Mononuclear cell (primary cell): ENCODE results near the gene SCAF11. TPM values are rescaled to one million over a fixed set of nuclear protein-coding genes. Genes with fewer than 3 reads are reported as not detected.

Experiments
- H3K27me3 ChIP-seq: 2 replicates; pipeline ENCODE4 v1.6.0; 2011; ENCODE audit warnings: low read length, control low read depth; ENCODE audit not compliant: insufficient read depth
- H3K4me1 ChIP-seq: 2 replicates; pipeline ENCODE4 v1.5.1; 2011; ENCODE audit warnings: mild to moderate bottlenecking, low read length, control low read depth; ENCODE audit not compliant: insufficient read depth
- H3K4me3 ChIP-seq: 2 replicates; pipeline ENCODE4 v1.5.1; 2011; ENCODE audit warnings: mild to moderate bottlenecking, low read length, moderate library complexity
- H3K9me3 ChIP-seq: 2 replicates; pipeline ENCODE4 v1.5.1; 2011; ENCODE audit warnings: low read depth, mild to moderate bottlenecking, control low read depth, low read length
- total RNA-seq: library from RNA; depleted of rRNA; stranded (reverse); fragments of >200 nt; gene quantifications from one replicate; pipeline ENCODE4 v1.2.3, GENCODE V29; 2012

Gene SCAF11
- total RNA-seq, 1 donor = 298 TPM

DNA sequence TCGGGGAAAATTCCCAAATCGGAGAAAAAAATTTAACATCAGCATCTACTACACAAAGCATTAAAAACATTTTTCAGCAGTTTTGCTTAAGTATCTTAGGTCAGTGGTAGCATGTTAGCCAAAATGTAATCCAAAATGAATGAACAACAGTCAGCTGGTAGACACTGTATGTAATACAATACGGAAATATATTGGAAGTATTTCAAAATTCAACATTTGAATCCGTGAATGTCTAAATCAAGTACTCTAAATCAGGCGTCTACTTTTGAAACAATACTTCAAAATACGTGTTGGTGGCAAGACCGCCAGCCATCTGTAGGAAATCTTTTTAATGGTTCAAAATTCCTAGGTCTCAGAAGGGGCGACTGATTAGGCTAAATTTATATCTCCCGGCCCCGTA is 1.1 kb downstream of the SCAF11 start:
- peaks cover 60% of the 10 kb centered on the region for H3K4me1 ChIP-seq
- no peaks in the 10 kb centered on the region for H3K27me3 ChIP-seq
- H3K4me3 ChIP-seq = peak overlapping the region; percentile 99
- H3K9me3 ChIP-seq = no peaks in the 10 kb centered on the region

DNA sequence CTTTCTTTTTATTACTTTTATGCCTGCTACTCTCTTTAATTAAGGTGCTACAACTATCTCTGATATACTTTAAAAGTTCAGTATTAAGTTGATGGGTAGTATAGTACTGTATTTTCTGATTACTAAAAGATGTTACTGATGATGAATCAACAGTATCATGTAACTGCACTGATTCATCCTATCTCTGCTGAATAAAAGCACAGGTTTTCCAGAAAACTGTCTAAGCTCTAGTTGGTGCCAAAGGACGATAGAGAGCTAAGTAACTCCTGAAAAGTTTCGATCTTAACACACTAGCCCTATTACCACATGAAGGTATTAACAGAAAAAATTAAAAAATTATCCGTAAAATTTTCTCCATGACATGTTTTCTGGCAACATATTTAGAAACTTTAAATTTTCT is 2.1 kb downstream of the SCAF11 start:
- peaks cover 63% of the 10 kb centered on the region for H3K4me1 ChIP-seq
- no peak overlapping the region for H3K4me3 ChIP-seq

DNA sequence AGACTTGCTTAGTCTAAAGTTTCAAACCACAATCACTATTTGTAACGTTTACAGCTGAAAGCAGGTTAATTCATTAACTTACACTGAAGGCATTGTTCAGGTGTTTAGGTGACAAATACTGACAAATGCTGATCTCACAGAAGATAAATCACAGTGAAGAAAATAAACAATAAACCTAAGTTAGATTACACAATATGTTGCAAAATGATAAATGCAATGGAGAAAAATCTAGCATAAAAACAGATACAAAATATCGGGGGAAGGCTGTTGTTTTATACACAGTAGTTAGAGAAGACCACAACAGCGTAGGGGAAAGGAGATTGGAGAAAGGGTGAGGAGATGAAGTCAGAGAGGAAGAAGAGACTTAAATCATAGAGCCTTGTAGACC is 3.0 kb downstream of the SCAF11 start:
- H3K9me3 ChIP-seq = no peaks in the 10 kb centered on the region
- H3K27me3 ChIP-seq = no peaks in the 10 kb centered on the region
- no peak overlapping the region for H3K4me3 ChIP-seq
- peaks cover 64% of the 10 kb centered on the region for H3K4me1 ChIP-seq

More for the DNA sequence above, 2.1 kb downstream of the SCAF11 start:
- H3K9me3 ChIP-seq = no peaks in the 10 kb centered on the region
- H3K27me3 ChIP-seq = no peaks in the 10 kb centered on the region

- H3K4me1 ChIP-seq = peaks cover 62% of the 10 kb centered on the region
- H3K4me3 ChIP-seq = no peak overlapping the region
- H3K9me3 ChIP-seq = no peaks in the 10 kb centered on the region
Observed at GRCh38 chr12:45986641-45987339, 3.6 kb downstream of the SCAF11 start.

GRCh38 chr12:45981075-45981837 is 9.1 kb downstream of the SCAF11 start:
- no peaks in the 10 kb centered on the region for H3K9me3 ChIP-seq
- H3K4me3 ChIP-seq = no peak overlapping the region
- H3K27me3 ChIP-seq = no peaks in the 10 kb centered on the region
- peaks cover 38% of the 10 kb centered on the region for H3K4me1 ChIP-seq

More at GRCh38 chr12:45986641-45987339, 3.6 kb downstream of the SCAF11 start:
- no peaks in the 10 kb centered on the region for H3K27me3 ChIP-seq

- no peaks in the 10 kb centered on the region for H3K9me3 ChIP-seq
- no peaks in the 10 kb centered on the region for H3K27me3 ChIP-seq
- H3K4me3 ChIP-seq = no peak overlapping the region
- peaks cover 33% of the 10 kb centered on the region for H3K4me1 ChIP-seq
Observed at GRCh38 chr12:45980540-45980939, 9.8 kb downstream of the SCAF11 start.

- Histone ChIP-seq H3K27me3 (no peaks in the 10 kb centered on the region), H3K4me1 (peaks cover 30% of the 10 kb centered on the region), H3K9me3 (no peaks in the 10 kb centered on the region), H3K4me3 (no peak overlapping the region)
Observed at GRCh38 chr12:45978108-45978507, 12.3 kb downstream of the SCAF11 start.

DNA sequence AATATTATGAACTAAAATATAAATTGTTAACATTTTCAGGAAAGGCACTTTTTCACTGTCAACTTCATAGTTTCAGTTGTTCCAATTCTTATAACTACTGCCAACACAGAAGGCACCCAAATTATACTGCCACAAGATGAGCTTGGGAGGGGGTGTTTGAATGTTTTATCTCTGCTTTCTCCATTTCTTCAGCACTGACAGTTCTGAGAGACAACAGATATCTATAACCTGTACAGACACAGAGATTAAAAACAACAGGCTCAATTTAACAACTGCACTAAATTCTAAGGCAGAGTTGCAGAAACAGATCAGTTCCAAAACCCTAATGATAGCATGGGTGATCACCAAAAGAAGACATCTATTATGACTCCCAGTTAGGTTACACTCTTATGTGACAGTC is 12.8 kb downstream of the SCAF11 start:
- Histone ChIP-seq H3K27me3 (no peaks in the 10 kb centered on the region), H3K4me3 (no peak overlapping the region), H3K4me1 (peaks cover 30% of the 10 kb centered on the region), H3K9me3 (no peaks in the 10 kb centered on the region)

- no peak overlapping the region for H3K4me3 ChIP-seq
- no peaks in the 10 kb centered on the region for H3K9me3 ChIP-seq
- peaks cover 31% of the 10 kb centered on the region for H3K4me1 ChIP-seq
- no peaks in the 10 kb centered on the region for H3K27me3 ChIP-seq
Observed at GRCh38 chr12:45975506-45975905, 14.9 kb downstream of the SCAF11 start.

- Histone ChIP-seq H3K4me1 (peaks cover 31% of the 10 kb centered on the region), H3K27me3 (no peaks in the 10 kb centered on the region), H3K9me3 (no peaks in the 10 kb centered on the region), H3K4me3 (no peak overlapping the region)
Observed at GRCh38 chr12:45974883-45975282, 15.5 kb downstream of the SCAF11 start.

DNA sequence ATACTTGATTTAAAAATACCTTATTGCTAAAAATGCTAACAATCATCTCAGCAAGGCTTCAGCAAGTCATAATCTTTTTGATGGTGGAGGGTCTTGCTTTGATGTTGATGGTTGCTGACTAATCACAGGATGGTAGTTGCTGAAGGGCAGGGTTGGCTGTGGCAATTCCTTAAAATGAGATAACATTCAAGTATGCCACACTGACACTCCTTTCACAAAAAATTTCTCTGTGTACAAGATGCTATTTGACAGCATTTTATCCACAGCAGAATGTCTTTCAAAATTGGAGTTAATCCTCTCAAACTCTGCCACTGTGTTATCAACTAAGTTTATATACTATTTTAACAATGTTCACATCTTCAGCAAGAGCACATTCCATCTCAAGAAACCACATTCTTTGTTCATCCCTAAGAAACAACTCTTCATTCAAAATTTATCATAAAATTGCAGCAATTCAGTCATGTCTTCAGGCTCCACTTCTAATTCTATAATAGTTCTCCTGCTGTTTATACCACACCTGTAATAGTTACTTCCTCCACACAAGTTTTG is 16.1 kb downstream of the SCAF11 start:
- no peaks in the 10 kb centered on the region for H3K27me3 ChIP-seq
- peaks cover 31% of the 10 kb centered on the region for H3K4me1 ChIP-seq
- no peaks in the 10 kb centered on the region for H3K9me3 ChIP-seq
- H3K4me3 ChIP-seq = no peak overlapping the region

DNA sequence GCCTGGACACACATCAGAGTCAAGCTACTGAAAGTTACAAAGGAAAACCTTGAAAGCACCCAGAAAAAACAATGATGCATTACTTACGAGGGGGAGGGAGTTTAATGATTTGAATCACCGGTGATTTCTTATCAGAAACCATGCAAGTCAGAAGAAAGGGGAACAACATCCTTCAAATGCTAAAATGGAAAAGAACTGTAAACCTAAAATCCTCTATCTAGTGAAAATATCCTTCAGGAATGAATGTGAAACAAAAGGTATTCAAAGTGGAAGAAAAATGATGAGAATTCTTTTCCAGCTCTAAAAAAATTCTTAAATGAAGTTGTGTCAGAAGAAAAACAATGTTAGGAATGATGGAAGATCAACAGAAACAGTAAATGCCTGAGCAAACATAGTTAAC is 16.8 kb downstream of the SCAF11 start:
- Histone ChIP-seq H3K27me3 (no peaks in the 10 kb centered on the region), H3K4me3 (no peak overlapping the region), H3K9me3 (no peaks in the 10 kb centered on the region), H3K4me1 (peaks cover 26% of the 10 kb centered on the region)

DNA sequence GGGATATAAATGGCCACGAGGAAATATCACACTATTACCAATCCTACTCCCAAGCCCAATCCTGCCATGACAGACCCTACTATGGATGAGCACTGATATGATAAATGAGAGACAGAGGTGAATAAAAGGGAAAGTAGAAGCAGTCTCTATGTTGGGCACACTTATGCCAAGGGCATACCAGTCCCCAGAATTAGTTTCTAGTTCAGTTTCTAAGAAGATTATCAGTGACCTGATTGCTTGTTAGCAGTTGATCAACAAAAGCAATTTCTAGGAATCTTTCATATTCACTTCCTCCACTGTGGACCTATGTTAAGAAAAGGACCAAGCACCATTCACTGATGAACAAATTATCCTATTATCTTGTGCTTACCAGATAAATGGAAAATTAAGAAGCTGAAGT is 20.0 kb downstream of the SCAF11 start:
- Histone ChIP-seq H3K27me3 (no peaks in the 10 kb centered on the region), H3K4me1 (peaks cover 25% of the 10 kb centered on the region), H3K9me3 (no peaks in the 10 kb centered on the region), H3K4me3 (no peak overlapping the region)

GRCh38 chr12:45969084-45969483 is 21.3 kb downstream of the SCAF11 start:
- Histone ChIP-seq H3K4me3 (no peak overlapping the region), H3K4me1 (peaks cover 20% of the 10 kb centered on the region), H3K27me3 (no peaks in the 10 kb centered on the region), H3K9me3 (no peaks in the 10 kb centered on the region)

DNA sequence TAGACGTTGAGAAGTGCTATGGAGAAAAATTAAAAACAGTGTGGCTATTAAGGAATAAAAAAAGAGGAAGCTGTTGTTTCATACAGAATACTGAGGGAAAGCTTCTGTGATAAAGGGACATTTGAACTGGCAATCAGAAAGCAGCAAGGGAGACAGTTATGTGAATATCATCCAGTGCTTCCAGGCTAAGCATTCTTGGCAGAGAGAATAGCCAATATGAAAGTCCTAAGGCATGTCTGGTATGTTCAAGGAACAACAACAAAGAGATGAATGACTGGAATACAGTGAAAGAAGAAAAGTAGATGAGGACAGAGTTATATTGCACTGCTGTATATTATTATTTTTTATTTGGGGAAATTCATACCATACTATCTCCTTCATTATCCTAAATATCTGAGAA is 23.9 kb downstream of the SCAF11 start:
- H3K9me3 ChIP-seq = no peaks in the 10 kb centered on the region
- no peaks in the 10 kb centered on the region for H3K27me3 ChIP-seq
- no peak overlapping the region for H3K4me3 ChIP-seq
- H3K4me1 ChIP-seq = peaks cover 7% of the 10 kb centered on the region
